Nephron (organoid): ENCODE data around the gene SOAT2.

ENCODE experiments used
- H3K27ac Mint-ChIP-seq, 3 experiments: 2 replicates each; pipeline ENCODE4 v1.8.0; 2020; ENCODE audit warnings: mixed read lengths in 3 of 3, mild to moderate bottlenecking in 2 of 3, moderate library complexity in 1 of 3
- H3K27me3 Mint-ChIP-seq: 2 replicates; pipeline ENCODE4 v1.8.0; 2021; ENCODE audit warnings: low read depth, mild to moderate bottlenecking, moderate library complexity, mixed read lengths
- H3K36me3 Mint-ChIP-seq: 2 replicates; pipeline ENCODE4 v1.8.0; 2020; ENCODE audit warnings: low read depth, mixed read lengths
- H3K4me1 Mint-ChIP-seq: 2 replicates; pipeline ENCODE4 v1.8.0; 2020; ENCODE audit warnings: mixed read lengths
- H3K4me3 Mint-ChIP-seq, 3 experiments: 2 replicates each; pipeline ENCODE4 v1.8.0; 2020; ENCODE audit warnings: mild to moderate bottlenecking in 3 of 3, mixed read lengths in 3 of 3, moderate library complexity in 2 of 3
- H3K9me3 Mint-ChIP-seq: 2 replicates; pipeline ENCODE4 v1.8.0; 2020; ENCODE audit warnings: mixed read lengths
- TF ChIP-seq, protein P1 (sequence below), 3 experiments: fragments of 200-600 bp; sonication (generic); IDR thresholded peaks; one replicate each; pipeline ENCODE4 v1.5.0; 2021; ENCODE audit warnings: antibody characterized with exemption in 3 of 3; ENCODE audit not compliant: unreplicated experiment in 3 of 3

SOAT2 gene

GRCh38 chr12:53096759-53097158 lies 6.5 kb upstream of the SOAT2 start:
- Mint-ChIP-seq H3K4me3 (peak overlapping the region; percentile 81 to 87 (median 83)), H3K27ac (peak overlapping the region; percentile 62 to 94 (median 82))
- TF ChIP-seq, protein P1, sequence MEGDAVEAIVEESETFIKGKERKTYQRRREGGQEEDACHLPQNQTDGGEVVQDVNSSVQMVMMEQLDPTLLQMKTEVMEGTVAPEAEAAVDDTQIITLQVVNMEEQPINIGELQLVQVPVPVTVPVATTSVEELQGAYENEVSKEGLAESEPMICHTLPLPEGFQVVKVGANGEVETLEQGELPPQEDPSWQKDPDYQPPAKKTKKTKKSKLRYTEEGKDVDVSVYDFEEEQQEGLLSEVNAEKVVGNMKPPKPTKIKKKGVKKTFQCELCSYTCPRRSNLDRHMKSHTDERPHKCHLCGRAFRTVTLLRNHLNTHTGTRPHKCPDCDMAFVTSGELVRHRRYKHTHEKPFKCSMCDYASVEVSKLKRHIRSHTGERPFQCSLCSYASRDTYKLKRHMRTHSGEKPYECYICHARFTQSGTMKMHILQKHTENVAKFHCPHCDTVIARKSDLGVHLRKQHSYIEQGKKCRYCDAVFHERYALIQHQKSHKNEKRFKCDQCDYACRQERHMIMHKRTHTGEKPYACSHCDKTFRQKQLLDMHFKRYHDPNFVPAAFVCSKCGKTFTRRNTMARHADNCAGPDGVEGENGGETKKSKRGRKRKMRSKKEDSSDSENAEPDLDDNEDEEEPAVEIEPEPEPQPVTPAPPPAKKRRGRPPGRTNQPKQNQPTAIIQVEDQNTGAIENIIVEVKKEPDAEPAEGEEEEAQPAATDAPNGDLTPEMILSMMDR (IDR thresholded peaks at IDR 0.05; ENCODE audit: unreplicated experiment in 3 of 3): no peak

DNA sequence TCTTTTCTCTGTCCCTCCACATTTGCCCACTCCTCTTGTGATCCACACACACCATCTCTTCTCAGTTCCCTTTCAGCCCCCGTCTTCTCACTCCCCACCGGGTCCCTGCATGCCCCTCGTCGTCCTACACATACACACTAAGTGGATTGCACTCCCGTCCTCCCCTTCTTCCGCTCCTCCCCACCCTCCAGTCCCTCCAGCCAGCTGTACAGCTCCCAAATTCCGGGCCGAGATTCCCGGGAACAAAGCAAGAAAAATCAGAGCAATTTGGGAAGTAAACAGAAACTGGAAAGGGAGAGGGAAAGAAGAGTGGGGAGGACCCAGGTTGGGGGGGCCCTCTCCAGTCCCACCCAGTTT lies 6.1 kb upstream of the SOAT2 start:
- Mint-ChIP-seq H3K27me3 (peaks cover 31% of the 10 kb centered on the region), H3K9me3 (no peaks in the 10 kb centered on the region), H3K4me1 (peaks cover 45% of the 10 kb centered on the region), H3K36me3 (no peaks in the 10 kb centered on the region), H3K4me3 (peak overlapping the region; percentile 81 to 87 (median 83)), H3K27ac (peak overlapping the region; percentile 62 to 94 (median 82))
- TF ChIP-seq, protein P1 (IDR thresholded peaks at IDR 0.05; ENCODE audit: unreplicated experiment in 3 of 3): no peak

More at GRCh38 chr12:53096759-53097158, 6.5 kb upstream of the SOAT2 start:
- H3K9me3 Mint-ChIP-seq: no peaks in the 10 kb centered on the region
- peaks cover 31% of the 10 kb centered on the region for H3K27me3 Mint-ChIP-seq
- H3K4me1 Mint-ChIP-seq: peaks cover 44% of the 10 kb centered on the region
- no peaks in the 10 kb centered on the region for H3K36me3 Mint-ChIP-seq

DNA sequence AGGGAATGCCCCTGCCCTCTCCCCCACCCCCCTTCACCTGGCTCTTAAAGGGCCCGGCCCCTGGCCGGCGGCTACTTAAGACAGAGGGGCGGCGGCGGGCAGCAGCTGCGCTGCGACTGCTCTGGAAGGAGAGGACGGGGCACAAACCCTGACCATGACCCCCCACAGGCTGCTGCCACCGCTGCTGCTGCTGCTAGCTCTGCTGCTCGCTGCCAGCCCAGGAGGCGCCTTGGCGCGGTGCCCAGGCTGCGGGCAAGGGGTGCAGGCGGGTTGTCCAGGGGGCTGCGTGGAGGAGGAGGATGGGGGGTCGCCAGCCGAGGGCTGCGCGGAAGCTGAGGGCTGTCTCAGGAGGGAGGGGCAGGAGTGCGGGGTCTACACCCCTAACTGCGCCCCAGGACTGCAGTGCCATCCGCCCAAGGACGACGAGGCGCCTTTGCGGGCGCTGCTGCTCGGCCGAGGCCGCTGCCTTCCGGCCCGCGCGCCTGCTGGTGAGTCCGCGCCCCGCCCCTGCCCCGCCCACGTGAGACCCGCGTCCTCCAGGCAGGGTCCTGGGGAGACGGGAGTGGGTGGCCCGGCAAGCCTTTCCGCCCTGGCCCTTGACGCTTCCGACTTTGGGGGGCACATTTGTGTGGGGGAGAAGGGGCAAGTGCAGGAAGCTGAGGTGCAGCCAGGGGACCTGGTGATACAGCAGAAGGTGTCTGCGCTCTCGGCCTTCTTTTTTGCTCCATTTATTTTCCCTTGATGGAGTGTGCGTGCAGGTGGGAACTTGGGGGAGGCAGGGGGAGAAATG lies 5.5 kb upstream of the SOAT2 start, which contains the start of gene IGFBP6:
IGFBP6 (plus strand) TSS at position 104 of the 790 bp plus-strand sequence; CDS start at position 155, 51 bp downstream.
- H3K4me3 Mint-ChIP-seq: peak within 1 kb of the TSS; percentile 81 to 92 (median 87)
- TF ChIP-seq, protein P1 (IDR thresholded peaks at IDR 0.05; ENCODE audit: unreplicated experiment in 3 of 3): no peak
- no peaks in the 10 kb centered on the region for H3K9me3 Mint-ChIP-seq
- peaks cover 31% of the 10 kb centered on the region for H3K27me3 Mint-ChIP-seq
- peak within 1 kb of the TSS; percentile 87 to 97 (median 94) for H3K27ac Mint-ChIP-seq
- H3K4me1 Mint-ChIP-seq: peaks cover 48% of the 10 kb centered on the region
- no peaks in the 10 kb centered on the region for H3K36me3 Mint-ChIP-seq

GRCh38 chr12:53098354-53098981 lies 4.8 kb upstream of the SOAT2 start:
- Mint-ChIP-seq H3K4me3 (peak overlapping the region; percentile 81 to 92 (median 87)), H3K9me3 (no peaks in the 10 kb centered on the region), H3K36me3 (no peaks in the 10 kb centered on the region), H3K4me1 (peaks cover 48% of the 10 kb centered on the region), H3K27me3 (peaks cover 31% of the 10 kb centered on the region), H3K27ac (peak overlapping the region; percentile 87 to 97 (median 94))
- TF ChIP-seq, protein P1 (IDR thresholded peaks at IDR 0.05; ENCODE audit: unreplicated experiment in 3 of 3): no peak

DNA sequence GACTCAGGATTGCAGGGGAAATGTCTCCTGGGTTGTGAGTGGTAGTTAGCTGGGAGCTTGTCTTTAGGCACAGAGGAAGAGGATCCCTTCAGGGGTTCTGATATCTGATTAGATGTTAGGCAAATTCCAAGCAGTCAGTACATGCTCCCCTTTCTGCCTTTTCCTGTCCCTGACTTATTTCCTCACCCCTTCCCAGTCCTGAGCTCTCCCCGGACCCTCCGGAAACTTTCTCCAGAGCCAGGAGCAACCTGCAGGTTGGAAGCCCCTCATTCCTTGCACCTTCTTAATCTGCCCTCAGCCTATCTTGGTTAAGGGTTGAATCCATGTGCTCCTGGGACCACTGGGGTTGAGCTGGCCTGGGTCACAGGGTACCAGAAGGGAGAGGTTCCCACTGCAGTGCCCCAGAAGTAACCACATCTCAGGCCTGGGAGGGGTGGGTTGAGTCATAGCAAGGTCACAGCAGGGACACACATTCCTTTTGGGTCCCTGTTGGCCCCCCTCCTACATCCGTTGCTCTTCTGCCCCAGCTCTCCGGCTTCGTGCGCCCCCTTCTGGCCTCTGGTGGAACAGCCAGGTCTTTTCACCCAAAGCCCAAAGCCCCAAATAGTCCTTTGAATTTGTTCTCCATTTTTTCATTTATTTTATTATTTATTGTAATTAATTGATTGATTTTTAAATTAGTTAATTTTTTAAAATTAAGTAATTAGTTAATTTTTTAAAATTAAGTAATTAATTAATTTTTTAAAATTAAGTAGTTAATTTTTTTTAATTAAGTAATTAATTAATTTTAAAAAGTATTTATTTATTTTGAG lies 4.0 kb upstream of the SOAT2 start:
- Mint-ChIP-seq H3K4me1 (peaks cover 42% of the 10 kb centered on the region), H3K36me3 (no peaks in the 10 kb centered on the region), H3K27me3 (peaks cover 28% of the 10 kb centered on the region), H3K27ac (peak overlapping the region; percentile 87 to 97 (median 94)), H3K4me3 (peak overlapping the region; percentile 81 to 92 (median 87)), H3K9me3 (no peaks in the 10 kb centered on the region)
- TF ChIP-seq, protein P1 (IDR thresholded peaks at IDR 0.05; ENCODE audit: unreplicated experiment in 3 of 3): peak; percentile 95 to 98 (median 96)
